BJ (cell line): Measurements from ENCODE around the gene PFKFB2. TPM values are rescaled to one million over a fixed set of nuclear protein-coding genes. Genes with fewer than 3 reads are reported as not detected.

Experiments used
- CTCF ChIA-PET: fragments of 350-600 bp; formaldehyde crosslinking; extraction: SDS; loops from one replicate; lab custom pipeline; 2021; ENCODE audit warnings: antibody characterized with exemption, inconsistent platforms; lab: Yijun Ruan, JAX
- POLR2A ChIA-PET: fragments of 300-600 bp; sonication (Branson Sonifier 250); formaldehyde crosslinking; extraction: SDS; loops from one replicate; lab custom pipeline; 2021; ENCODE audit warnings: antibody characterized with exemption; lab: Charles Lee
- DNase-seq: peaks from one replicate; pipeline ENCODE4 v3.0.0-alpha.2; 2011; ENCODE audit warnings: low read depth
- H3K27me3 ChIP-seq: 2 replicates; pipeline ENCODE4 v1.6.0; 2011; ENCODE audit warnings: low read length; ENCODE audit not compliant: control insufficient read depth, insufficient read depth
- H3K36me3 ChIP-seq: 2 replicates; pipeline ENCODE4 v1.5.1; 2011; ENCODE audit warnings: low read length; ENCODE audit not compliant: control insufficient read depth, insufficient read depth
- H3K4me3 ChIP-seq: 2 replicates; pipeline ENCODE4 v1.5.1; 2011; ENCODE audit warnings: low read depth, mild to moderate bottlenecking, control low read depth, low read length
- polyA plus RNA-seq: library from polyadenylated mRNA; depleted of rRNA; stranded (reverse); fragments of >200 nt; gene quantifications from 2 replicates; pipeline ENCODE4 v1.2.3, GENCODE V29; 2011
- TF ChIP-seq, protein P1 (sequence below): IDR thresholded peaks from 2 replicates; pipeline ENCODE4 v1.5.1; 2011; ENCODE audit warnings: low read depth, mild to moderate bottlenecking, control low read depth, inconsistent platforms, low read length, moderate library complexity; ENCODE audit not compliant: insufficient read depth

The PFKFB2 gene
- polyA plus RNA-seq, 1 experiment = 1.5 TPM

DNA sequence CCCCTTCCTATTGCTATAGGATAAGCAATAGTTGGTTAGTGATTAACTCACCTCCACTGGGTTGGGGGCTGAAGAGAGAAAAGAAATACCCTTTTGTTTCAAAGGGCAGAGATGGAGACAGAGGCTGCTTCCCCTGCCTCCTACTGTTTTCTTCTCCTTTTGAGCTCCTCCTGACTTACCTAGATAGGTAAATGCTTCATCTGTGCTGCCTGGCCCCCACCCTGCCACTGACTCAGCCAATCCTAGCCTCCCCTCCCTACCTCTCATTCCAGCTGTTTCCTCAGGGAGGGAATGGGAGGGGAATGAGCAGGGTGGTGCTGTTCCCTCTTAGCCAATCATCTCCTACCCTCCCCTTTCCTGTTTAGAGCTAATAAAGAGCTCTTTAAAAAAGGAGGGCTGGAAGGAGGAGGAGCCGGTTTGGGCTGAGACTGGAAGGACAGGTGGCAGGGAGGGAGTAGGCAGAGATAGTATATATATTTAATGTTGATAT lies 20.5 kb upstream of the PFKFB2 start, which contains the start of gene C1orf116:
C1orf116 (minus strand) TSS at position 229 of the 490 bp plus-strand sequence. CDS start 5,158 bp downstream, outside the sequence.
- ChIA-PET CTCF (interaction anchor here (1.2 to 2.5 kb wide), 2 partner anchors 17 to 120 kb away, joined by 3 to 9 read pairs; no protein-coding TSS in a partner anchor), POLR2A (interaction anchor here (0.5 kb wide), 1 partner anchor 190 kb away, joined by 3 read pairs; no protein-coding TSS in a partner anchor)
- TF ChIP-seq, protein P1, sequence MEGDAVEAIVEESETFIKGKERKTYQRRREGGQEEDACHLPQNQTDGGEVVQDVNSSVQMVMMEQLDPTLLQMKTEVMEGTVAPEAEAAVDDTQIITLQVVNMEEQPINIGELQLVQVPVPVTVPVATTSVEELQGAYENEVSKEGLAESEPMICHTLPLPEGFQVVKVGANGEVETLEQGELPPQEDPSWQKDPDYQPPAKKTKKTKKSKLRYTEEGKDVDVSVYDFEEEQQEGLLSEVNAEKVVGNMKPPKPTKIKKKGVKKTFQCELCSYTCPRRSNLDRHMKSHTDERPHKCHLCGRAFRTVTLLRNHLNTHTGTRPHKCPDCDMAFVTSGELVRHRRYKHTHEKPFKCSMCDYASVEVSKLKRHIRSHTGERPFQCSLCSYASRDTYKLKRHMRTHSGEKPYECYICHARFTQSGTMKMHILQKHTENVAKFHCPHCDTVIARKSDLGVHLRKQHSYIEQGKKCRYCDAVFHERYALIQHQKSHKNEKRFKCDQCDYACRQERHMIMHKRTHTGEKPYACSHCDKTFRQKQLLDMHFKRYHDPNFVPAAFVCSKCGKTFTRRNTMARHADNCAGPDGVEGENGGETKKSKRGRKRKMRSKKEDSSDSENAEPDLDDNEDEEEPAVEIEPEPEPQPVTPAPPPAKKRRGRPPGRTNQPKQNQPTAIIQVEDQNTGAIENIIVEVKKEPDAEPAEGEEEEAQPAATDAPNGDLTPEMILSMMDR = no peak
- Histone ChIP-seq H3K36me3 (no peaks in the 10 kb centered on the region), H3K27me3 (no peaks in the 10 kb centered on the region), H3K4me3 (no peak within 1 kb of the TSS)
- no peak for DNase-seq

- TF ChIP-seq, protein P1 = no peak
- Histone ChIP-seq H3K27me3 (no peaks in the 10 kb centered on the region), H3K36me3 (no peaks in the 10 kb centered on the region), H3K4me3 (no peak overlapping the region)
- ChIA-PET CTCF (interaction anchor here (0.9 to 2.5 kb wide), 6 partner anchors 13 to 370 kb away, joined by 3 to 9 read pairs (median 3); no protein-coding TSS in a partner anchor), POLR2A (no interaction called here)
- no peak for DNase-seq
These were observed 19.8 kb upstream of the PFKFB2 start for GRCh38 chr1:207033302-207033701.

GRCh38 chr1:207034208-207034607 lies 18.9 kb upstream of the PFKFB2 start:
- Histone ChIP-seq H3K4me3 (no peak overlapping the region), H3K36me3 (no peaks in the 10 kb centered on the region), H3K27me3 (no peaks in the 10 kb centered on the region)
- DNase-seq = no peak
- TF ChIP-seq, protein P1 = no peak
- CTCF ChIA-PET = interaction anchor here (0.9 to 1.5 kb wide), 4 partner anchors 12 to 371 kb away, joined by 3 to 5 read pairs (median 3); no protein-coding TSS in a partner anchor
- POLR2A ChIA-PET = no interaction called here

DNA sequence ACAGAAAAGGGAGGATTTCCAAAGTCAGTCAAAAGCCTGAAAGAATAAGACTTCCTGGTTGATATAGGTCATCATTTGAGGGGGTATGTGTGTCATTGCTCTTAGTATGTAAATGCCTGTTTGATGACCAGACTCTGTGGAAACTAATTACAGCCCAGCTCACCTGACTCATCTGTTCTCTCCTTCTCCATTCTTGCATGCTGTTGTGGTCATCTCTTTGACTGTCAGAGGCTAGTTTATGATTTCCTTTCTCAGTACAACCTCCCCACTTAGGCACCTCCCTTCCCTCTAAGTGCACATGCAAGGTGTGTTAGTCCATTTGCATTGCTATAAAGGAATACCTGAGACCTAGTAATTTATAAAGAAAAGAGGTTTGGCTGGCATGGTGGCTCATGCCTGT lies 18.1 kb upstream of the PFKFB2 start:
- DNase-seq = peak; percentile 54
- ChIA-PET CTCF (interaction anchor here (1.5 kb wide), 1 partner anchor 15 kb away, joined by 6 read pairs; no protein-coding TSS in a partner anchor), POLR2A (no interaction called here)
- Histone ChIP-seq H3K27me3 (no peaks in the 10 kb centered on the region), H3K4me3 (no peak overlapping the region), H3K36me3 (no peaks in the 10 kb centered on the region)
- TF ChIP-seq, protein P1 = no peak

GRCh38 chr1:207035877-207036551 lies 17.1 kb upstream of the PFKFB2 start:
- ChIA-PET POLR2A (no interaction called here), CTCF (interaction anchor here (1.0 to 1.5 kb wide), 2 partner anchors 14 to 55 kb away, joined by 3 to 6 read pairs; no protein-coding TSS in a partner anchor)
- TF ChIP-seq, protein P1 = no peak
- no peak for DNase-seq
- no peaks in the 10 kb centered on the region for H3K27me3 ChIP-seq
- no peak overlapping the region for H3K4me3 ChIP-seq
- no peaks in the 10 kb centered on the region for H3K36me3 ChIP-seq
